K562 (cell line): Measurements from ENCODE around the gene AHSA1. TPM values are rescaled to one million over a fixed set of nuclear protein-coding genes. Genes with fewer than 3 reads are reported as not detected.

Experiments used
- ZNF318 ChIP-seq, 2 experiments: fragments of 450-650 bp; IDR thresholded peaks; 2 replicates each; pipeline ENCODE4 v1.6.1; 2016; ENCODE audit warnings: mild to moderate bottlenecking in 2 of 2, borderline replicate concordance in 1 of 2, low read depth in 1 of 2, moderate library complexity in 1 of 2
- ZNF668 ChIP-seq: fragments of 250-450 bp; sonication (Bioruptor Pico); IDR thresholded peaks from 2 replicates; pipeline ENCODE4 v1.8.0; 2022; ENCODE audit warnings: mild to moderate bottlenecking, inconsistent platforms
- polyA plus RNA-seq, 8 experiments: library from polyadenylated mRNA; depleted of rRNA in 4 of 8; stranded (reverse) in 5 of 8; unstranded in 3 of 8; fragments of >200 nt; fragmentation: Nextera tagmentation in 2 of 8; fragmentation: Illumina TruSeq in 1 of 8; extraction: Ambion mirVana in 2 of 8; extraction: Trizol in 1 of 8; gene quantifications; 2 replicates each; pipeline versions ENCODE4 v1.2.1 to v1.2.3, GENCODE V29; 2011 to 2014; ENCODE audit warnings: inconsistent platforms in 1 of 8, missing spikeins in 1 of 8
- total RNA-seq, 7 experiments: library from RNA; depleted of rRNA in 6 of 7; stranded (reverse); fragments of >200 nt in 6 of 7; fragmentation: Illumina TruSeq in 2 of 7; extraction: Trizol in 2 of 7; gene quantifications; 2 replicates each; pipeline versions ENCODE4 v1.2.1 to v1.2.3, GENCODE V29; 2011 to 2021; ENCODE audit warnings: low replicate concordance in 1 of 7

AHSA1 gene
- total and polyA plus RNA-seq, 9 of the 15 experiments (the other 6 are each of a cell fraction or from before 2014, with no cell fraction given): 41.4 to 317 (median 184) TPM

GRCh38 chr14:77426396-77426795 is 31.5 kb upstream of the AHSA1 start (continued):
- no peak for TF ChIP-seq ZNF318 (IDR thresholded peaks at IDR 0.05; ENCODE audit: borderline replicate concordance in 1 of 2, low read depth in 1 of 2)
- TF ChIP-seq ZNF668 (CRISPR knock-in tag): no peak
